Fibroblast of villous mesenchyme (primary cell): ENCODE results near the gene OR4C5. TPM values are rescaled to one million over a fixed set of nuclear protein-coding genes. Genes with fewer than 3 reads are reported as not detected.

Source experiments
- total RNA-seq: library from RNA; depleted of rRNA; stranded (reverse); fragments of >200 nt; gene quantifications from 2 replicates; pipeline ENCODE4 v1.2.3, GENCODE V29; 2012

Gene OR4C5
- total RNA-seq, 1 donor = not detected

Other genes starting within 250 kb of the OR4C5 start
- gene OR4B1, start 149.7 kb downstream of the OR4C5 start, total RNA-seq = not detected in 2 replicates
- not detected in 2 replicates for gene OR4X2, start 121.4 kb downstream of the OR4C5 start, total RNA-seq
- gene OR4X1, start 102.6 kb downstream of the OR4C5 start, total RNA-seq = not detected in 2 replicates
- not detected in 2 replicates for gene OR4S1, start 60.2 kb downstream of the OR4C5 start, total RNA-seq
- gene OR4C3, start 41.5 kb downstream of the OR4C5 start, total RNA-seq = not detected in 2 replicates
- gene OR4A47, start 122.3 kb upstream of the OR4C5 start, total RNA-seq = not detected in 2 replicates